Measurements from ENCODE around the gene LYL1.

Gene LYL1

DNA sequence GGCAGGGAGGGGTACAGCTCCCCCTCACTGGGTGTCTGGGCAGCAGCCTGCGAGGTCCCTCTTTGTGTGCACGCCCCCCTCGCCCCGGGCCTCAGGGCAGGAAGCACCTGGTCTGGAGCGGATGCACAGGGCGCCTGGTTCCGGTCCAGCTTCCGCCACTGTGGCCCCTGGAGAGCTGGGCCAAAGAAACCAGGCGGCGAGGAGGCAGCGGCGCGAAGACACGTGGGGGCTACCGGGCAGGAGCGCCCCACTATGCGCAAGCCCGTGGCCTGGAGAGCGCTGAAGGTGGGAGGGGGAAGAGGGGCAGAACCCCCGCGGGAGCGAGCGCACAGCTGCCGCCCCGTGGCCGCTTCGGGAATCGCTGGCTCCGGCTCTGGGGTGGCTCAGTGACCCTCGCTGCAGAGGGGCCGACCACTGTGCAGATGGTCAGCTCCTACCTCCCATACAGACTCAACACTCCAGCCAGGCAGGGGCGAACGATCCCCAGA lies 1.7 kb upstream of the LYL1 start:
- Histone ChIP-seq H3K36me3 (ENCODE audit: insufficient read depth, low read length) (peaks cover 8% of the 10 kb centered on the region), H3K9ac (ENCODE audit: low read depth, low read length) (no peak overlapping the region; the same call in 1 of the 2 replicates), H3K4me1 (ENCODE audit: insufficient read depth, low read length) (peaks cover 5% of the 10 kb centered on the region; the same call in 1 of the 2 replicates), H3K9me3 (ENCODE audit: control insufficient read depth, insufficient read depth, low read length) (no peaks in the 10 kb centered on the region)

- Histone ChIP-seq H3K36me3 (ENCODE audit: insufficient read depth, low read length) (peaks cover 8% of the 10 kb centered on the region), H3K9me3 (ENCODE audit: control insufficient read depth, insufficient read depth, low read length) (no peaks in the 10 kb centered on the region), H3K9ac (ENCODE audit: low read depth, low read length) (no peak overlapping the region), H3K4me1 (ENCODE audit: insufficient read depth, low read length) (peaks cover 5% of the 10 kb centered on the region; the same call in 1 of the 2 replicates)
These were observed 1.1 kb upstream of the LYL1 start for GRCh38 chr19:13103581-13104359.

GRCh38 chr19:13102416-13102665 lies 317 bp downstream of the LYL1 start:
- Histone ChIP-seq H3K9ac (ENCODE audit: low read depth, low read length) (peak overlapping the region; percentile 16; the same call in 1 of the 2 replicates), H3K36me3 (ENCODE audit: insufficient read depth, low read length) (peaks cover 2% of the 10 kb centered on the region), H3K4me1 (ENCODE audit: insufficient read depth, low read length) (peaks cover 5% of the 10 kb centered on the region; the same call in 1 of the 2 replicates), H3K9me3 (ENCODE audit: control insufficient read depth, insufficient read depth, low read length) (no peaks in the 10 kb centered on the region)

GRCh38 chr19:13101590-13102415 lies 855 bp downstream of the LYL1 start:
- Histone ChIP-seq H3K9ac (ENCODE audit: low read depth, low read length) (peak overlapping the region; percentile 16; the same call in 1 of the 2 replicates), H3K36me3 (ENCODE audit: insufficient read depth, low read length) (no peaks in the 10 kb centered on the region), H3K4me1 (ENCODE audit: insufficient read depth, low read length) (peaks cover 9% of the 10 kb centered on the region; the same call in 1 of the 2 replicates), H3K9me3 (ENCODE audit: control insufficient read depth, insufficient read depth, low read length) (no peaks in the 10 kb centered on the region)

DNA sequence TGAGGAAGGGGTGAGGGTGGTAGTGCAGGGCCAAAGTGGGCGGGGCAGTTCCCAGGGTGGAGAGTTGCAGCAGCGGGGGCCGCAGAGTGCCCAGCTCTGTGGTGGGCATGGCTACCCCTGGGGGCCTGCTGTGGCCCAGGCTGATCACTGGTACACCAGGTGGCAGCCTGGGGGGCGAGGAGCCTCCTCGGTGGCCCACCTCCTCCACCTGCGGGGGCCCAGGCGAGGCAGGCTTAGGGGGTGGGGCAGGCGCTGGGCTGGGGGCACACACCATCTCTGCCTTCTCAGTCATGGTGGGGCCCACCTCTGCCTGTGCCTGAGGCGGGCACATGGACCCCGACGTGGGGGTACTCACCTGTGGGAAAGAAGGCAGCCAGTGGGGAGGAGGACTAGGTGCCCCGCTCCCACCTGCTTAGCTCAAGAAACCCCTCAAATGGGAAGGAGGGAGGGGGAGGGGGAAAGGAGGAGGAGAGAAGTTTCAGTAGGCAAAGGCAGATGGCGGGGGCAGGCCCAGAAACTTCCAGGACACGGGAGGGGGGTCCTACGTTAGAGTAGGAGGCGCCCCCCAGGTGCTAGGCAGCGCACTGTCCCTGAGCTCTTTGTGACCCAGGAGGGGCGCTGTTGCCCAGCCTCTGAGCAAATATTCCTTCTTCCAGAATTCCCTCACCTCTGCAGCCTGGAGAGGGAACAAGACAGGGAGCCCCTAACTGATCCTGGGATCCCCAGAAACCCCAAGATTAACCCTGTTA lies 1.6 kb downstream of the LYL1 start:
- H3K9ac ChIP-seq (ENCODE audit: low read depth, low read length) = no peak overlapping the region
- no peaks in the 10 kb centered on the region for H3K36me3 ChIP-seq (ENCODE audit: insufficient read depth, low read length)
- H3K4me1 ChIP-seq (ENCODE audit: insufficient read depth, low read length) = peaks cover 9% of the 10 kb centered on the region; the same call in 1 of the 2 replicates
- H3K9me3 ChIP-seq (ENCODE audit: control insufficient read depth, insufficient read depth, low read length) = no peaks in the 10 kb centered on the region

- Histone ChIP-seq H3K9me3 (ENCODE audit: control insufficient read depth, insufficient read depth, low read length) (no peaks in the 10 kb centered on the region), H3K9ac (ENCODE audit: low read depth, low read length) (no peak overlapping the region), H3K36me3 (ENCODE audit: insufficient read depth, low read length) (no peaks in the 10 kb centered on the region), H3K4me1 (ENCODE audit: insufficient read depth, low read length) (peaks cover 9% of the 10 kb centered on the region; the same call in 1 of the 2 replicates)
These were observed 2.5 kb downstream of the LYL1 start for GRCh38 chr19:13100031-13100588.

- Histone ChIP-seq H3K9me3 (ENCODE audit: control insufficient read depth, insufficient read depth, low read length) (no peaks in the 10 kb centered on the region), H3K9ac (ENCODE audit: low read depth, low read length) (peak overlapping the region; percentile 54), H3K4me1 (ENCODE audit: insufficient read depth, low read length) (peaks cover 9% of the 10 kb centered on the region; the same call in 1 of the 2 replicates), H3K36me3 (ENCODE audit: insufficient read depth, low read length) (no peaks in the 10 kb centered on the region)
These were observed 3.3 kb downstream of the LYL1 start for GRCh38 chr19:13099073-13099999.

- H3K4me1 ChIP-seq (ENCODE audit: insufficient read depth, low read length) = peaks cover 9% of the 10 kb centered on the region; the same call in 1 of the 2 replicates
- no peaks in the 10 kb centered on the region for H3K9me3 ChIP-seq (ENCODE audit: control insufficient read depth, insufficient read depth, low read length)
- peak overlapping the region; percentile 54 for H3K9ac ChIP-seq (ENCODE audit: low read depth, low read length)
- H3K36me3 ChIP-seq (ENCODE audit: insufficient read depth, low read length) = no peaks in the 10 kb centered on the region
These were observed 4.2 kb downstream of the LYL1 start for GRCh38 chr19:13098277-13099072.

DNA sequence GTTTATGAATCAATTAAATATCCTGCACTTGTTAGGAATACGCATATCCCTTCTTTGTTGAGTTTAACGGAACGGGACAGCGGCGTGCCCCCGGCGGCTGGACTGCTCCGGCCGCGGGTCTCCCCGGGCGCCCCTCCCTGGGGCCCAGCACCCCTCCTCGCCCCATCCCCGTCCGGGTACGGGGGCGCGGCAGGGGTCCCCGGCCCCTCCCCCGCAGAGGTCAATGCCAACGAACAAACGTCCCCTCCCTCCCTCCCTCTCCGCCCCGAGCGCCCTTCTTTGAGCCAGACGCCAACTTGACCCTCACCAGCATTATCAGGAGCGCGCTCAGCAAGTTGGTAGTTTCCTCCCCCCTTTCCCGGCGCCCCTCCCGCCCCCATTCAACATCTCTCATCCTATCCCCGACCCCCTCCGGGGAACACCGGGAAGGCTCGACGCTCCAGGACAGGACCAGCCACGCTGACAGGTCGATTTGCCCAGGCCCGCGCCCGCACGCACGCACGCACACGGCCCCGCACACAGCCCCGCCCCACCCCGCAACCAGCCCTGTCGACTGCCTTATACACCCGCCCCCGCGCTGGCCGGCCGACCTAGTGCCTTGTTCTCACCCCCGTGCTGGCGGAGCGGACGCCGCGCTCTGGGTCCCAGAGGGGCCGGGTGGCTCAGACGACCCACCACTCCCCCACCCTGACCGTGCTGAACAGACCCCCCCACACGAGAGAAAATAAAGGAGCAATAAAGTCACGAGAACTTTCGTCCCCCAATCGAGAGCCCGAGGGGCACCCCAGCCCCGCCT lies 5.0 kb downstream of the LYL1 start:
- H3K36me3 ChIP-seq (ENCODE audit: insufficient read depth, low read length) = no peaks in the 10 kb centered on the region
- H3K9ac ChIP-seq (ENCODE audit: low read depth, low read length) = no peak overlapping the region; the same call in 1 of the 2 replicates
- H3K4me1 ChIP-seq (ENCODE audit: insufficient read depth, low read length) = peaks cover 4% of the 10 kb centered on the region; the same call in 1 of the 2 replicates
- H3K9me3 ChIP-seq (ENCODE audit: control insufficient read depth, insufficient read depth, low read length) = no peaks in the 10 kb centered on the region

DNA sequence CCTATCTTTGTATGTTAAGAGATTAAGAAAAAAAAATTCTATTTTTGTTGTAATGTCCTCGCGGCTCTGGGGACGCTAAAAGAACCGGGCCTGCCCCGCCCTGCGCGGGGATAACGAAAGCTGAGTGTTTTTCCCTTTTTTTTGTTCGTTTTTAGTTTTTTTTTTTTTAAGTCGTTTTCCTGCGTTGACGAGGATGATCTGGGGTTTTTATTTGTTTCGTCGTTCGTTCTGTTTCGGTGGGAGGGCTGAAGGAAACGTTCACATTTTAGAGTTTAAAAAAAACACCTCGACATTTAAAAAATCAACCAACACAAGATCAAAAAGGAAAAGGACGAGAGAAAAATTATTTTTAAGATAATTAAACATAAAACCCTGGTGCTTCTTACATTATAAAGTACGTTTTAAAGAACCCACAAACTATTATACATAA lies 5.6 kb downstream of the LYL1 start:
- no peaks in the 10 kb centered on the region for H3K9me3 ChIP-seq (ENCODE audit: control insufficient read depth, insufficient read depth, low read length)
- H3K36me3 ChIP-seq (ENCODE audit: insufficient read depth, low read length) = no peaks in the 10 kb centered on the region
- H3K9ac ChIP-seq (ENCODE audit: low read depth, low read length) = peak overlapping the region; percentile 66; the same call in 1 of the 2 replicates
- H3K4me1 ChIP-seq (ENCODE audit: insufficient read depth, low read length) = peaks cover 7% of the 10 kb centered on the region

DNA sequence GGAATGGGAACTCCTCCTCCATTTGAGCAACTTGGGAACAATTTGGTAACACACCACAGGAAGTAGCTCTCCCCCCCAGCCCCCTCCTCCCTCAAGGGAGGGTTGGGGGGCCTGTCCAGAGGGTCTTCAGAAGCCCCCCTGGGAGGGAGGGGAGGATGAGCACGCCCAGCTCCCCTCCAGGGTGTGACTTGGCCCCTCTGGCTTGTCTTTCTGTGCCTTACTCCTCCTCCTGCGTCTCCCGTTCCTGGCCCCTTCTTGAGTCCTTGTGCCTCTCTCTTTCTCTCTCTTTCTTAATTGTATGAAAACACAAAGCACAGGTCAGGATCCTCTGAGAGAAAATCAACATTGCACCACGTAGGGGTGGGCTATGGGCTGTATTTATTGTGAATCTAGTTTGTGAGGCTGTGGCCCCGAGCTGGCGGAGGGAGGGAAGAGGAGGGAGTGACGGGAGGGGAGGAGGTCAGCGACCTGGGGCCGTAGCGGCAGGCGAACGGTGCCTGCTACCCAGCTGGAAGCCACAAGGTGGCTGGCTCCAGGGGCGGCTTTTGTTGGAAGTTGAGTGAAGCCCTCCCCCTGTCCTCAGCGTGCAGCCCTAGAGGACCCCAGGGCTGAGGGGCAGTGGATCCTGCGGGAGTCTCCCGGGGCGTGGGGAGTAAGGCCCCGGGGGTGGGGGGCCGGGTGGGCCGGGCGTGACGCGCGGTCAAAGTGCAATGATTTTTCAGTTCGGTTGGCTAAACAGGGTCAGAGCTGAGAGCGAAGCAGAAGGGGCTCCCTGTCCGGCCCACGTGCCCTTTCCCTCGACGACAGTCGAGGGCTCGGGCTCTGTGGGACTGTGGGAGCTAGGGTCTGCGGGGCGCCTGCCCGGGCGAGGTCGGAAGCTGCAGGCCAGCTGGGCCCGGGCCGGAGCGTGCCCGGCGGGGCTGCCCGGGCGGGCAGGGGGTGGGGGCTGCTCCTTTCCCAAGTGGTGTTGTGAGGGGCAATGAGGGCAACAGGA lies 6.4 kb downstream of the LYL1 start:
- Histone ChIP-seq H3K9me3 (ENCODE audit: control insufficient read depth, insufficient read depth, low read length) (no peaks in the 10 kb centered on the region), H3K4me1 (ENCODE audit: insufficient read depth, low read length) (peaks cover 15% of the 10 kb centered on the region), H3K9ac (ENCODE audit: low read depth, low read length) (peak overlapping the region; percentile 66), H3K36me3 (ENCODE audit: insufficient read depth, low read length) (no peaks in the 10 kb centered on the region)

Measured in ES-I3 (cell line).